Measurements from ENCODE around the gene TSPAN4.

The TSPAN4 gene

GRCh38 chr11:883527-883926, 40.9 kb downstream of the TSPAN4 start:
- in situ Hi-C loops (cut with MboI; ENCODE audit: low sequenced_read_pairs): no loop called here

- in situ Hi-C loops (cut with MboI; ENCODE audit: low sequenced_read_pairs): no loop called here
Measured at GRCh38 chr11:884578-885070, 42.0 kb downstream of the TSPAN4 start.

- in situ Hi-C loops (cut with MboI; ENCODE audit: low sequenced_read_pairs): no loop called here
Measured at GRCh38 chr11:886568-886967, 43.9 kb downstream of the TSPAN4 start.

- in situ Hi-C loops (cut with MboI; ENCODE audit: low sequenced_read_pairs): no loop called here
Measured at GRCh38 chr11:887589-887988, 44.9 kb downstream of the TSPAN4 start.

- in situ Hi-C loops (cut with MboI; ENCODE audit: low sequenced_read_pairs): no loop called here
Measured at GRCh38 chr11:888310-889212, 45.9 kb downstream of the TSPAN4 start.

- in situ Hi-C loops (cut with MboI; ENCODE audit: low sequenced_read_pairs): no loop called here
Measured at GRCh38 chr11:889257-889656, 46.6 kb downstream of the TSPAN4 start.

GRCh38 chr11:889687-890475, 47.2 kb downstream of the TSPAN4 start:
- in situ Hi-C loops (cut with MboI; ENCODE audit: low sequenced_read_pairs): no loop called here

GRCh38 chr11:890794-891540, 48.3 kb downstream of the TSPAN4 start:
- in situ Hi-C loops (cut with MboI; ENCODE audit: low sequenced_read_pairs): no loop called here

GRCh38 chr11:893008-893654, 50.5 kb downstream of the TSPAN4 start:
- in situ Hi-C loops (cut with MboI; ENCODE audit: low sequenced_read_pairs): no loop called here

GRCh38 chr11:894575-895201, 52.0 kb downstream of the TSPAN4 start:
- in situ Hi-C loops (cut with MboI; ENCODE audit: low sequenced_read_pairs): no loop called here

GRCh38 chr11:895331-896110, 52.9 kb downstream of the TSPAN4 start:
- in situ Hi-C loops (cut with MboI; ENCODE audit: low sequenced_read_pairs): no loop called here

- in situ Hi-C loops (cut with MboI; ENCODE audit: low sequenced_read_pairs): no loop called here
Measured at GRCh38 chr11:897253-898142, 54.8 kb downstream of the TSPAN4 start.

- in situ Hi-C loops (cut with MboI; ENCODE audit: low sequenced_read_pairs): no loop called here
Measured at GRCh38 chr11:898143-898511, 55.5 kb downstream of the TSPAN4 start.

GRCh38 chr11:898540-899190, 56.0 kb downstream of the TSPAN4 start:
- in situ Hi-C loops (cut with MboI; ENCODE audit: low sequenced_read_pairs): no loop called here

- in situ Hi-C loops (cut with MboI; ENCODE audit: low sequenced_read_pairs): no loop called here
Measured at GRCh38 chr11:899724-900123, 57.1 kb downstream of the TSPAN4 start.

- in situ Hi-C loops (cut with MboI; ENCODE audit: low sequenced_read_pairs): no loop called here
Measured at GRCh38 chr11:900545-900944, 57.9 kb downstream of the TSPAN4 start.

GRCh38 chr11:901452-902061, 58.9 kb downstream of the TSPAN4 start:
- in situ Hi-C loops (cut with MboI; ENCODE audit: low sequenced_read_pairs): no loop called here

- in situ Hi-C loops (cut with MboI; ENCODE audit: low sequenced_read_pairs): no loop called here
Measured at GRCh38 chr11:904380-904779, 61.7 kb downstream of the TSPAN4 start.

All from hTERT RPE-1 (cell line).